LNCAP (cell line): ENCODE measurements around the gene ATG5.

Experiments
- CTCF ChIP-seq: fragments of 450-650 bp; IDR thresholded peaks from 2 replicates; pipeline ENCODE4 v1.5.1; 2017; ENCODE audit warnings: mild to moderate bottlenecking

ATG5 gene

GRCh38 chr6:106283481-106283880, 42.1 kb downstream of the ATG5 start:
- TF ChIP-seq CTCF, result no peak

- TF ChIP-seq CTCF, result no peak
Measured at GRCh38 chr6:106281661-106282060, 43.9 kb downstream of the ATG5 start.

- no peak for TF ChIP-seq CTCF
Measured at GRCh38 chr6:106281088-106281487, 44.5 kb downstream of the ATG5 start.

GRCh38 chr6:106279179-106279578, 46.4 kb downstream of the ATG5 start:
- no peak for TF ChIP-seq CTCF

- no peak for TF ChIP-seq CTCF
Measured at GRCh38 chr6:106275692-106276091, 49.9 kb downstream of the ATG5 start.

GRCh38 chr6:106273087-106273486, 52.5 kb downstream of the ATG5 start:
- no peak for TF ChIP-seq CTCF

GRCh38 chr6:106272287-106272686, 53.3 kb downstream of the ATG5 start:
- no peak for TF ChIP-seq CTCF

- TF ChIP-seq CTCF, result no peak
Measured at GRCh38 chr6:106270414-106270813, 55.1 kb downstream of the ATG5 start.
